Endometrial microvascular endothelial cells (primary cell): ENCODE results near the gene MIB2. TPM values are rescaled to one million over a fixed set of nuclear protein-coding genes. Genes with fewer than 3 reads are reported as not detected.

Source experiments
- in situ Hi-C: cut with HindIII; loops from 2 replicates; pipeline ENCODE4 v1.10.0; 2017; ENCODE audit warnings: low sequenced_read_pairs, low pct_unique_long_range_greater_than_20kb; ENCODE audit errors: inconsistent ontology term
- total RNA-seq: library from RNA; depleted of rRNA; stranded (reverse); fragments of >200 nt; gene quantifications from one replicate; pipeline ENCODE4 v1.2.3, GENCODE V29; 2015; ENCODE audit errors: inconsistent ontology term

Gene MIB2
- total RNA-seq, 1 donor from 2014 or later = 7.4 TPM

DNA sequence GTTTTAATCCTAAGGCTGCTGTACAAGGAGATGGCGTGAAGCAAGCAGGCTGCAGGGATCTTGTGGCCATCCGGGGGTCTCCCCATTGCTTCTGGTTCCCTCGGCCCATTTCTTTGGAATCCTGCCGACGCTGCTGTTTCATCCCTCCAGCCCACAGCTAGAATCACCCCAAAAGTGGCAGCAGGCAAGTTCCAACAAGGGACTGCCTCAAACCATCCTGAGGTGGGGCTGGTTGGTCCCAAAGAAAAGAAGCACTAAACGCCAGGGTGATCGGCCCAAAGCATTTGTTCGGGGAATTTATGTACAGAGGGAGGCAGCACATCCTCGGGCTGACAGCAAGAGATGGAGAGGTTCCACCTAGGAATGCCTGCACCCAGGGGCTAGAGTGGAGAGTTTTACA is 4.5 kb upstream of the MIB2 start:
- in situ Hi-C loops = no loop called here

DNA sequence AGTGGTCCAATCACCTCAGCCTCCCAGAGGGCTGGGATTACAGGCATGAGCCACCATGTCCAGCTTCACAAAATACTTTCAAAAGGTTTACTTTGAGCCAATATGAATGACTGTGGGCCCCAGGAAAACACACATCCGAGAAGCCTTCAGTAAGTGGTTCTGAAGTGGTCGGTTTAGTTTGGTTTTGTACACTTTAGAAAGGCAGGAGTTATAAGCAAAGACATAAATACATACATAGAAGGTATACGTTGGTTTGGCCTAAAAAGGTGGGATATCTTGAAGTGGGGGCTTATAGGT is 3.2 kb upstream of the MIB2 start:
- in situ Hi-C loops = no loop called here

DNA sequence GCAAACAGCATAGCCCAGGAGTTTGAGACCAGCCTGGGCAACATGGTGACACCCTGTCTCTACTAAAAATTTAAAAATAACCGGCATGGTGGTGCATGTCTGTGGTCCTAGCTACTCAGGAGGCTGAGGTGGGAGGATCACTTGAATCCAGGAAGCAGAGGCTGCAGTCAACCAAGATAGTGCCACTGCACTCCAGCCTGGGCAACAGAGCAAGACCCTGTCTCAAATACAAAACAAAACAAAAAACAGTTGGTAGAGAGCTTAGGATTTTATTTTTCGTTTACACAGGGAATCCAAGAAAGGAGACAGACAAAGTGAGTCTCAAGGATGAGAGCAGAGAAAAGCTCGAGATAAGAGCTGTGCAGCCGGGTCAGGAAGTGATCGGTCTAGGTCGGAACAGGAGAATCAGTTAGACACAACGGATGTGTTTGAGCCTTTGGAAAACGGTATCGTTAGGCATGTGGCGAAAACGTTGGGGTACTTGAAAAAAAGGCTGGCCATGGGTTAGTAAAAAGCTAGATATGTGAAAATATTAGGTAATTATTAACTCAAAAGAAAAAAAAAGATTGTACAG is 1.7 kb upstream of the MIB2 start:
- in situ Hi-C loops = no loop called here

DNA sequence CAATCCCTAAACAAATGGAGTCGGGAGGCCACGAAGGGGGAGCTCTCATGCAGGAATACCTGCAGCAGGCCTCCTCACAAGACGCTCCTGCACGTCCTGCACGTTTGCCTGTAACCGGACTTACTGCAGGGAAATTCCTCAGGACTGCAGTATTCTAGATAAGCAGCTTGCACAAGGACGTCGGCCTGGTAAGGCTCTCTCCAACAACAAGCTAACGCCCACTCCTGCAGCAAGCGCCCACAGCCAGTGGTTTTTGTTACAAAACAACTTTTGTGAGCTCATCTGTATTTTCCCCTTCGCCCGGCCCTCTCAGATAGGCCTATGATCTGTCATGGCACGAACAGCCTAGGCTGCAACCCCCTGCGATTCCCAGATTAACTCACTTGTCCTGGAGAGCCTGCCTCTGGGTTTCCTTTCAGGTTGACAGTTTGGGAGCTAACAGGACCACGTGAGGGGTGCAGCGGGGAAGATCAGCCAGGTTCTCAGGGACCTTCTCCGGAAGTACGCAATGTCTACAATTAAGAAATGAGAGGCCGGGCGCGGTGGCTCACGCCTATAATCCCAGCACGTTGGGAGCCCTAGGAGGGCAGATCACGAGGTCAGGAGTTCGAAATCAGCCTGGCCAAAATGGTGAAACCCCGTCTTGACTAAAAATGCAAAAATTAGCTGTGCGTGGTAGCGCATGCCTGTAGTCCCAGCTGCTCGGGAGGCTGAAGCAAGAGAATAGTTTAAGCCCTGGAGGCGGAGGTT is 921 bp upstream of the MIB2 start:
- in situ Hi-C loops = no loop called here

DNA sequence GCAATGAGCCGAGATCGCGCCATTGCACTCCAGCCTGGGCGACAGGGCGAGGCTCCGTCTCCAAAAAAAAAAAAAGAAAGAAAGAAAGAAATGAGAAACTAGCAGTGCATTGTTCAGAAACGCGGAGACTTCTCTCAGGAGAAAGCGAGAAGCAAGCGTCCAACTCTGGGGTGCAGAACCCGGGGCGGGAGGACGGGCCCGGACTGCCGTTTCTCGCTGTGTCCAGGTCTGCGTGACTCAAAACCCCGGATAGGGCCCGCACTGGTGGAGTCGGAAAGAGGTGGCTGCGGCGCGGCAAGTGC is 395 bp upstream of the MIB2 start:
- in situ Hi-C loops = no loop called here

DNA sequence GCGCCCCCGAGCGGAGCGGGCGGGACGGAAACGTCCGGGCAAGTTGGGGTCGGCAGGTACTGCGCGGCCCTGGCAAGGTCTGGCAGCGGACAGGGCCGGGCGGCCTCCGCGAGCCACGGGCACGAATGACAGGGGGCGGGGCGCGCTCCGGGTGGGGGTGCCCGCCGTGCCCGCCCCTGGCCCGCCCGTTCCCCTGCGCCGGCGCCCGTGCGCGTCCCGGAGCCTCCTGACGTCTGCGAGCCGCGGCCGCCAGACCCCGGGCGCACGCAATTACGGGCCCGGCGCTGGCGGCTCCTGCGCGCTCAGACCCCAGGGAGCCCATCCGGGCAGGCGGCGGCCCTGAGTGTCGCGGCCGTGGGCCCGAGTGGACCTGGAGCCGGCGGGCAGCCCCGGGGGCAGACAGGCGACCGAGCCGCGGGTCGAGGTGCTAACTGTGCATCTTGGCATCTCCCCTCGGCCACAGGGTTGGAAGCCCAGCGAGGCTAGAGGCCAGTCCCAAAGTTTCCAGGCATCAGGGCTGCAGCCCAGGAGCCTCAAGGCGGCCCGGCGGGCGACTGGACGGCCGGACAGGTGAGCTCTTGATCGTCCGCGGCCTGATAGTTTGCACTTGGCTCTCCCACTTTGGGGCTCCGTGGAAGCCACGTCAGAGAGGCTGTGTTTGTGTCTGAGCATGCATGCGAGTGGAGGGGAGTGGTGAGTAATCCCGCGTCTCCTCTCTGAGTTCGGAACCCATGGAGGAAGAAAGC is 918 bp downstream of the MIB2 start:
- in situ Hi-C loops = no loop called here

DNA sequence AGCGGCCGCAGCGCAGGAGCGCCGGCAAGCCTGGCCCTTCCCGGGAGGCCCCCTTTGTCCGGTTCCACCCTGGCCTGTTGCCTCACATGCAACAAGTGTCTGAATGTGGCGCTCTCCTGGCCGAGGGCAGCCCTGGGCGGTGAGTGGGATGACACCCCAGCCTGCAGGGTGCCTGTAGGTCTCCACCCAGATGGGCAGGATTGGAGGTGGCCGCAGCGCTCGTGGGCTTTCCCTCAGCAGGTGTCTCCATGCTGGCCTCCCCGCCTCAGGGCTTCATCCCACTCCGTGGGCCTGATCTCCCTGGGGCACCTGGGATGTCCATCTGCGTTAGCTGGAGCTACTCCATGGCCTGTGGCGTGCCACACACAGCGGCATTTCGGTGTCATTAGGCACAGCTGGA is 1.5 kb downstream of the MIB2 start:
- in situ Hi-C loops = no loop called here

DNA sequence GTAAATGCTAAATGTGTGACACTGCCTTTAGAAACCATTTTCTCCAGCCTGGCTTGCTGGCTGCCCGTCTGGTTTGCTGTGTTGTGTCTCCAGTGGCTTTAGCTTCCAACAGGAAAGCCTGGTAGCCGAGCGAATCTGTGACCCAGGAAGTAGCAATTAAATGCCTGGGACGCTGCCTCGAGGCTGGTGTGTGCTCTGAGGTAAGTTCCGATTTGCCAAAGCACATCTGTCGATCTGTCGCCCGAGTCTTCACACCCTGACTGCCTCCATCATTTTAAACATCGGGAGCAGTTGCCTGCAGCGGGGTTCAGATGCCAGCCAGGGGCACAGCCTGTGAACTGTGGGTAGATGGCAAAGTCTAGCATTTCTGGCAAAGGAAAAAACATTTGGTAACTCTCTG is 2.2 kb downstream of the MIB2 start:
- in situ Hi-C loops = no loop called here

DNA sequence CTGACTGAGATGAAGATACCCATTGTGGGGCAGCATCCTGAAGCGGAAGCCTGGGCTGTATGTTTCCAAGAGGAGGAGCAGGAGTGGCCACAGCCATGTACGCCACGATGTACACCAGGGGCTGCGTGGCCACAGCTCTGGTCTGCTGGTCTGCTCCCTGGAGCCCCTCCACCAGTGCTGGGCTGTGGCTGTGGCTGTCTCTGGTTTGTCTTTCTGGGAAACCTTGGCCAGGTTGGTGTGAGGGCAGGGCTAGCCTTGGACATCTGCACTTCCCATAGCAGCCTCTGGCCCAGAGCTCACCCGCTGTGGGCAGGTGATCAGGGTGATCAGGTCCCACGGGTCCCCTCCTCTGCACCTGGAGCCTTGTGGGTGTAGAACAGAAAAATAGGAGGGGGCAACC is 2.6 kb downstream of the MIB2 start:
- in situ Hi-C loops = no loop called here

DNA sequence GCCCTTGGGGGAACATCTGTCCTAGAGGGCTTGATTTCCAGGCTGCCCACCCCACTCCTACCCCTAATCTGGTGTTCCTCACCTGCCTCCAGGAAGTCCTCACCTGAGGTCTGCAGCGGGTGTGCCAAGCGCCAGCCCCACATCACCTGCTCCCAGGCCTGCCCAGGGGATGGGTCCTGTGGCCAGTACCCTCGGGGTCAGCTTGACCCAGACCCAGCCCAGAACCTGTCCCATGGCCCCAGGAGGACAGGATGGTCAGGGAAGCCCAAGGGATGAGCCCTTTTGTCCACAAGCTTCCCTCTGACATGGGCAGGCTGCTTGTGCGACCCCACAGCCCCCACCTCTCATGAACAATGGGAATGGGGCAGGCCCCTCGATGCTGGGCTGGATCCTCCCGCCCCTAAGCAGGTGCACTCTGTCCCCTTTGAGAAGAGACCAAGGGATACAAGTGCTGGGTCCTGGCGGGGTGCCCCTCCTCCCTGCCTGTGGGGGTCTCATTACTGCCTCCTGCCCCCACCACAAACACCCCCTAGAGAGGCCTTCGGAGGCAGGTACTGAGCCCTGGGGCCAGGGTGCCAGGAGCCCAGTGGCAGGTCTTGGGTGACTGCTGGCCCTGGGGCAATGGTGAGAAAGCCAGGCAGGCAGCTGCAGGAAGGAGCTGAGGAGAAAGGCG is 3.2 kb downstream of the MIB2 start:
- in situ Hi-C loops = no loop called here

DNA sequence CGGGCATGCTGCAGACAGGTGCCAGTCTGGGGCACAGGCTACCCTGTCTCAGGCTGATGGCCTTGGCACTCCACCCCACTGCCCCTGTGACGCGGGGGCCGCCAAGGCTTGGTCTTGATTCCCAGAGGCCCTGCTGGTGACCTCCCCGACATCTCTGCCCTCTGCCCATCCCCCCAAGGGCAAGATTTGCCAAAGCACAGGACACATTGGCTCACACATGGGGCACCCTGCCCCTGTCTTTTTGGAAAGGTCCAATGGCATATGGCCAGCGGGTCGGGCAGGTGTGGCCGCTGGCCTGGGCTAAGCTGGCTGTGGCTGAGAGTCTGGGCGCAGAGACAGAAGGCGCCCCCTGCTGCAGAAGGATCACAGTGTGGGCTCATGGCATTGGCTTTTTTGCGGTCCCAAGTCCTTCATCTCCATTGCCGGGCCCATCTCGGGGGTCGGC is 4.6 kb downstream of the MIB2 start:
- in situ Hi-C loops = no loop called here

DNA sequence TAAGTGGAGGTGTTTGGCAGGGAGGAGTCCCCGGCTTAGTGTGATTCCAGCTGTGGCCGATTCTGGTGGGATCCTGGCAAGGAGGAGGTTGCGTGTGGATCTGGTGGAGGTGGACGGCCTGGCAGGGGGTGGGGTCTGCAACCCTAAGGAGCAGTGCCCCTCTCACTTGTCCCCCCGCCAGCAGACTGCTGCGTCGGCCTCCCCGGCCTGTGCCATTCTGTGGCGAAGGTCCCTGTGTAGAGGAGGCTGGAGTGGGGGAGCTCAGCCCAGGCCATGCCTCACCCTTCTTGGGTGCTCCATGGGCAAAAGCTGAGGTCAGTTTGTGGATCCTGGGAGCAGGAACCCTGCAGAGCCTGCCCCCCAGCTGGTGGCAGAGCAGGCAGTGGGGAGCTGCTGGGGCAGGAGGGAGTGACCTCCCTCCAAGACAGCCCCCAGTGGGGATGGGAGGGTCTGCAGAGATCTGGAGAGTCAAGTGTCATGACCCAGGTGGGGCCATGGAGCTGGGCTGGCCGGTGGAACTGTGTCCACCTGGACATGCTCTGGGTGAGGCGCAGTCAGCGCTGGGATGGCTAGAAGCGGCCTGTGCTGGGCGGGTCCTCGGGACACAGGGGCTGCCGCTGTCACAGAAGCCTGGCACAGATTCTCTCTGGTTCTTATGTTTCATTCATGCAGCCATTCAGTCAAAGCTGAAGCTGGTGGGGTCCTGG is 5.3 kb downstream of the MIB2 start:
- in situ Hi-C loops = no loop called here

DNA sequence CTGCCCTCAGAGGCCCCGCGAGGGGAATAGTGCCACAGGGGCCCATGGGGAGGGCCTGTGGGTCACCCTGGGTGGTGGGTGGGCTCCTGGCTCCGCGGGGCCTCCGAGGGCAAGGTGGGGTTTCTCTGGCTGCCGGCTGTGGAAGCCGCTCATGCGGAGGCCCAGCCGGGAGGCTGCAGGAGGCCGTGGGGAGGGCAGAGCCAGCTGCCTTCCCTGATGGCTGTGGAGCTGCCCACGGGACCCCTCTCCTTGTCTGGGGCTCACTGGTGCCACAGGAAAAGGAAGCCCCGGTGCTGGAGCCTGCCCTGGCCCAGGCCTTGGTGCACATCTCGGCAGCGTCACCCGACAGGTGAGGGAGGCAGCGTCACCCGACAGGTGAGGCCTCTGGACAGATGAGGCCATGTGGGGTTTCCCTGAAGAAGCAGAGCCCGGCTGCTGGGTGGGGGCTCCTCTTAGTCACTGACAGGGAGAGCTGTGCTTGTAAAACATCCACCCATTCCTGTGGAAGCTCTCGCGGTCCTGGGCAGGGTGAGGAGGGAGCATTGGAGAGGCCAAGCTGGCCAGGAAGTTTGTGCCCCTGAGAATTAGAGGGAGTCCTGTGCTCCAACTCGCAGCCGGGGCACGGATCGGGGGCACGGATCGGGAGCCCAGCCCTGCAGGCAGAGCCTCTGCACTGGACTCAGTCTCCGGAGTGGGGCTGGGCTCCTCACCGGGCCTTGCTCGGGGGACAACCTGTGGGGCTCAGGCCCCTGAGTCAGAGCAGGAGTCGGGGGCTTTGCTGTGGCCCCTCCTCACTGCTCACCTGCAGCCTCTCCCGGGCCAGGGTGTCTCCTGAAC is 6.1 kb downstream of the MIB2 start:
- in situ Hi-C loops = no loop called here

DNA sequence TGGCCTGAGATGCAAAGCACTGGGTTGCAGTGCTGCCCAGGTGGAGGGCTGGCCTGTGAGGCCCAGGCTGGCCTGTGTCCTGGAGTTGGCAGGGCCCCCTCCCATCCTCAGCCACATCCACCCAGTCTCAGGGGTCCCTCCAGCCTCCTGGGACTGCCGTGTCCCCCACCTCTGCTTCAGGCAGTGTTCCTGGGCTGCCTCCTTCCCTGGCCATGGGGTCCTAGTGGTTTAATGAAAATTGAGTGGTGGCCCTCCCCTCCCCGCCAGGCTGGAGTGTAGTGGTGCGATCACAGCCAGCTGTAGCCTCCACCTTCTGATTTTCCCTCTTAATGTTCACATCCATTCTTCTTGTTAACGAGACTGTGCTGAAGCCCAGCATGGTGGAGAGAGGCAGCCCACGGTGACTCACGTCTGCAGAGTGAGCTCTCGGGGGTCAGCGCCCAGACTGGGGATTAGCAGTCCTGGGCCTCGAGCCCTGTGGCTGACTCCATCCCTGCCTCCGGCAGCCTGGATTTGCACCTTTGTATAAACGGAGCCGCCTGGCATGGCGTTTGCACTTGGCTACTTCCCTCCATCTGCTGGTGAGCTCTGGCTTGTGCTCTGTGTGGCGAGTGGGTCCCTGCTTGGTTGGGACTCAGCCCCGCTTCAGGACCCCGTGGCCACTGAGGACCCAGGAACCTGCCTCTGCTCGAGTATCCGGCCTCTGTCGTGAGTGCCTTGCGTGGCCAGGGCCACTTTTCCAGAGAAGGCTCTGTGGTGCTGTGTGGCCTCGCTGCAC is 6.9 kb downstream of the MIB2 start:
- in situ Hi-C loops = no loop called here

DNA sequence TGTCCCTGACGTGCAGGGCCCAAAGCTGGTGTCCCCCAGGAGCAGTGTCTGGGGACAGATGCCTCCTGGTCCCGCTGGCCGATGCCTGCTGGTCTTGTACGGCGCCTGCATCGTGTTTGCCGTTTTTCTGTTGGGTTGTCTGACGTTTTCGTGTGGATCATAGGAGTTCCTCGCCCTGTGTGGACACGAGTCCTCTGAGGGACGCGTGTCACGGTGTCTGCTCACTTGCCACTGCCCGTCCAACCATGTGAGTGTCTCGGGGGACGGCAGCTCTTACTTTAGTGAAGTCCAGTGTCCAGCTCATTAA is 7.4 kb downstream of the MIB2 start:
- in situ Hi-C loops = no loop called here

DNA sequence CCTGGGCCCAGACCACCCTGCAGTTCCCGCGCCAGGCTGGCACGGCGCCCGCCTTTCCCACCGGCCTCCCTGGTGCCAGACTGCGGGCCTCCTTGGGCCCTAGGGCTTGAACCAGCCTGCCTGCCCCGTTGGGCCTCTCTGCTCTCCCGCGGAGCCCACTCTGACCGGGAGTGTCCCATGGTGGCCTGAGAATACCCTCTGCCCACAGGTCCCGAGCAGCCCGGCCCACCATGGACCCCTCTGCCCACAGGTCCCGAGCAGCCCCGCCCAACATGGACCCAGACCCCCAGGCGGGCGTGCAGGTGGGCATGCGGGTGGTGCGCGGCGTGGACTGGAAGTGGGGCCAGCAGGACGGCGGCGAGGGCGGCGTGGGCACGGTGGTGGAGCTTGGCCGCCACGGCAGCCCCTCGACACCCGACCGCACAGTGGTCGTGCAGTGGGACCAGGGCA is 7.9 kb downstream of the MIB2 start:
- in situ Hi-C loops = no loop called here

DNA sequence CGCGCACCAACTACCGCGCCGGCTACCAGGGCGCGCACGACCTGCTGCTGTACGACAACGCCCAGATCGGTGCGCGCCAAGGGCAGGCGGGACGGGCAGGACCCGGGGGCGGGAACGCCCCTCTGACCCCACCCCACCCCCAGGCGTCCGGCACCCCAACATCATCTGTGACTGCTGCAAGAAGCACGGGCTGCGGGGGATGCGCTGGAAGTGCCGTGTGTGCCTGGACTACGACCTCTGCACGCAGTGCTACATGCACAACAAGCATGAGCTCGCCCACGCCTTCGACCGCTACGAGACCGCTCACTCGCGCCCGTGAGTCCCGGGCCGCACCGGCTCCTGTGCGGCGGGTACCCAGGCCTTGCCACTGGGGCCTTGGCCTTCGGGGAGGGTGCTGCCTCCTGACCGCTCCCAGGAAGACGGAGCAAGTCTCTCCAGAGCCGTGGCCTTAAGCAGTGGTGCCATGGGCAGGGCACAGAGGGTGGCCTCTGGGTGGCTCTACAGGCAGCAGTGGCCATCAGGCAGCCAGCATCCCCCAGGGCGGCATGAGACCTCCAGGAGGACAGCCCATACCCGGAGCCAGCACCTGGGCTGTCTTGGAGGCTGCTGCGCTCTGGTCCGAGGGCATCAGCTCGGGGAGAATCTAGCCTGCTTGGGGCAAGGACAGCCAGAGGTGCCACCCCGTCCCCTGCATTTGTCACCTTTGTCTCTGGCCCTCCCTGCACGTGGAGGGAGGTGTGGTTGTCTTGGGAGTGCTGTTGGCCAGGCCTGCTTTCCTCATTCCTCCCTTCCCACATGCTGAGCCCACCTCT is 8.5 kb downstream of the MIB2 start:
- in situ Hi-C loops = no loop called here
